Glutamatergic neuron (in vitro differentiated cells): ENCODE measurements around the gene SPOUT1. TPM values are rescaled to one million over a fixed set of nuclear protein-coding genes. Genes with fewer than 3 reads are reported as not detected.

ENCODE experiments used
- DNase-seq: peaks from one replicate; pipeline ENCODE4 v3.0.0; 2022
- H3K27ac Mint-ChIP-seq: one replicate; pipeline ENCODE4 v1.8.0; 2020; ENCODE audit warnings: mild to moderate bottlenecking, mixed read lengths, inconsistent platforms; ENCODE audit not compliant: unreplicated experiment
- H3K27me3 Mint-ChIP-seq: one replicate; pipeline ENCODE4 v1.8.0; 2020; ENCODE audit warnings: mild to moderate bottlenecking, moderate library complexity, mixed read lengths, inconsistent platforms; ENCODE audit not compliant: unreplicated experiment
- H3K36me3 Mint-ChIP-seq: one replicate; pipeline ENCODE4 v1.8.0; 2020; ENCODE audit warnings: mild to moderate bottlenecking, mixed read lengths, inconsistent platforms; ENCODE audit not compliant: unreplicated experiment
- H3K4me1 Mint-ChIP-seq: one replicate; pipeline ENCODE4 v1.8.0; 2020; ENCODE audit warnings: mild to moderate bottlenecking, low read depth, mixed read lengths, inconsistent platforms; ENCODE audit not compliant: unreplicated experiment
- H3K4me3 Mint-ChIP-seq: one replicate; pipeline ENCODE4 v1.8.0; 2020; ENCODE audit warnings: mild to moderate bottlenecking, mixed read lengths, inconsistent platforms; ENCODE audit not compliant: unreplicated experiment
- H3K9me3 Mint-ChIP-seq: one replicate; pipeline ENCODE4 v1.8.0; 2020; ENCODE audit warnings: mild to moderate bottlenecking, moderate library complexity, mixed read lengths, inconsistent platforms; ENCODE audit not compliant: unreplicated experiment
- total RNA-seq: library from RNA; stranded (reverse); fragmentation: NEBNext Ultra II Directional; extraction: Animal tissue kit (Norgen Biotek cat#: 25700); gene quantifications from one replicate; pipeline ENCODE4 v1.2.1, GENCODE V29; 2021; ENCODE audit not compliant: unreplicated experiment
- TF ChIP-seq, protein P1 (sequence below): fragments of 200-600 bp; sonication (generic); IDR thresholded peaks from one replicate; pipeline ENCODE4 v1.5.0; 2021; ENCODE audit not compliant: partially characterized antibody, unreplicated experiment

SPOUT1 gene
- total RNA-seq, 1 donor from 2014 or later, result 22.3 TPM

DNA sequence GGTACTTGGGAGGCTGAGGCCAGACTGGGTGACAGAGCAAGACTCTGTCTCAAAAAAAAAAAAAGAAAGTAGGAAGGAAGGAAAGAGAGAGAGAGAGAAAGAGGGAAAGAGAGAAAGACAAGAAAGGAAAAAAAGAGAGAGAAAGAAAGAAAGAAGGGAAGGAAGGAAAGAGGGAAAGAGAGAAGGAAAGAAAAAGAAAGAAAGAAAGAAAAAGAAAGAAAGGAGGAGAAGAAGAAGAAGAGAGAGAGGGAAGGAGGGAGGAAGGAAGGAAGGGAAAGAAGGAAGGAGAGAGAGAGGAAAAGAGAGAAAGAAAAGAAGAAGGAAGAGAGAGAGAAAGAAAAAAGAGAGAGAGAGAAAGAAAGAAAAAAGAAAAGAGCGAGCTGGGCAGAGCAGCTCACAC, 54.8 kb downstream of the SPOUT1 start:
- Mint-ChIP-seq H3K27me3 (peaks cover 2% of the 10 kb centered on the region), H3K4me3 (no peak overlapping the region), H3K4me1 (peaks cover 7% of the 10 kb centered on the region), H3K27ac (no peak overlapping the region), H3K9me3 (peaks cover 9% of the 10 kb centered on the region), H3K36me3 (no peaks in the 10 kb centered on the region)
- no peak for DNase-seq
- TF ChIP-seq, protein P1, sequence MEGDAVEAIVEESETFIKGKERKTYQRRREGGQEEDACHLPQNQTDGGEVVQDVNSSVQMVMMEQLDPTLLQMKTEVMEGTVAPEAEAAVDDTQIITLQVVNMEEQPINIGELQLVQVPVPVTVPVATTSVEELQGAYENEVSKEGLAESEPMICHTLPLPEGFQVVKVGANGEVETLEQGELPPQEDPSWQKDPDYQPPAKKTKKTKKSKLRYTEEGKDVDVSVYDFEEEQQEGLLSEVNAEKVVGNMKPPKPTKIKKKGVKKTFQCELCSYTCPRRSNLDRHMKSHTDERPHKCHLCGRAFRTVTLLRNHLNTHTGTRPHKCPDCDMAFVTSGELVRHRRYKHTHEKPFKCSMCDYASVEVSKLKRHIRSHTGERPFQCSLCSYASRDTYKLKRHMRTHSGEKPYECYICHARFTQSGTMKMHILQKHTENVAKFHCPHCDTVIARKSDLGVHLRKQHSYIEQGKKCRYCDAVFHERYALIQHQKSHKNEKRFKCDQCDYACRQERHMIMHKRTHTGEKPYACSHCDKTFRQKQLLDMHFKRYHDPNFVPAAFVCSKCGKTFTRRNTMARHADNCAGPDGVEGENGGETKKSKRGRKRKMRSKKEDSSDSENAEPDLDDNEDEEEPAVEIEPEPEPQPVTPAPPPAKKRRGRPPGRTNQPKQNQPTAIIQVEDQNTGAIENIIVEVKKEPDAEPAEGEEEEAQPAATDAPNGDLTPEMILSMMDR, result no peak

DNA sequence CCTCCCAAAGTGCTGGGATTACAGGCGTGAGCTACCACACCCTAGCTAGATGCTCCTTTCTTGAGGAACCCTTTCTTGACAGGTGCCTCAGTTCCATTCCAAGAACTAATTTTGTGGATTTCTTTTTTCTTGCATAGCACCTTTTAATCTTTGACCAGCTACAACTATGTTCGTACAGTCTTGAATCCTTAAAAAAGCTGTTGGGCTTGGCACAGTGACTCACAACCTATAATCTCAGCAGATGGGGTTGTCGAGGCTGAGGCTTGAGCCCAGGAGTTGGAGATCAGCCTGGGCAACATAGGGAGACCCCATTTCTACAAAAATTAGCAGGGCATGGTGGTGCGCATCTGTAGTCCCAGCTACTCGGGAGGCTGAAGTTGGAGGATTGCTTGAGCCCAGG, 56.5 kb downstream of the SPOUT1 start:
- H3K9me3 Mint-ChIP-seq, result peaks cover 9% of the 10 kb centered on the region
- TF ChIP-seq, protein P1, result no peak
- H3K36me3 Mint-ChIP-seq, result no peaks in the 10 kb centered on the region
- no peak overlapping the region for H3K4me3 Mint-ChIP-seq
- H3K27ac Mint-ChIP-seq, result no peak overlapping the region
- H3K27me3 Mint-ChIP-seq, result peaks cover 2% of the 10 kb centered on the region
- no peak for DNase-seq
- peaks cover 7% of the 10 kb centered on the region for H3K4me1 Mint-ChIP-seq

DNA sequence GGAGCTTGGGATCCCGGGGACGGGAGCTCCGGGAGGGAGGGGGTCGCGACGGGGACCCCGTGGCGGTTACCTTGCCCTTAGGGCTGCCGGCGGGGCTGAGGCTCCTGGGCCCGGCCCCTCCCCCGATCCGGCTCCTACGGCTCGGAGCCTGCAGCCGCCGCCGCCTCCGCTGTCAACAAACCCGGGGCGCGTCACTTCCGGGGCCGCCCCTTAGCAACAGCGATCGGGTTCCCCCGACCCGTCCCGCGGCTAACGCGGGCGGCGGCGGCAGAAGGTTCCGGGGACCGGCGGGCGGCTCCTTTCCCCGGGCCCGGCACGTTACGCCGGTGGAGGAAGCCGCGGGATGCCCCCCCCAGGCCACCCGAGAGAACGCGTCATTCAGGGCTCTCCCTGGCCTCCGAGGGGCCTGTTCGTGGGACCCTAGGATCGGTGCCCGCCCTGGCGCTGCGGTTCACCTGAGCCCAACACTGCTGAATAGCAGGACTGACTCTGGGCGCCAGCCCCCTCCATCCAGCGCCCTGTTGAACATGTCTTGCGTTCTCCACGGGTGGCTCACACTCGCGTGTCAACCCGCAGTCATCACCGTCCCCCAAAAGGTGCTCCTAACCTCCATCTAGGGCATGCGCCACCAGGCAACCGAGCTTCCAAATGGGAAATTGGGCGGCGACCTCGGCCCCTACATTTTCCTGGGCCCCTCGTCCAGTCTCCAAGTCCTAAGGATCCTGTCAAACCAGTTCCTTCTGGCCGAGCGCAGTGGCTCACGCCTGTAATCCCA, 57.7 kb downstream of the SPOUT1 start, which contains the start of gene ZER1:
TSS of gene ZER1 (minus strand) at position 183 of the 775 bp plus-strand sequence. CDS start 16,362 bp downstream, outside the sequence.
- peak; percentile 95 for DNase-seq
- peaks cover 4% of the 10 kb centered on the region for H3K27me3 Mint-ChIP-seq
- peak within 1 kb of the TSS; percentile 83 for H3K27ac Mint-ChIP-seq
- peaks cover 7% of the 10 kb centered on the region for H3K4me1 Mint-ChIP-seq
- peak within 1 kb of the TSS; percentile 96 for H3K4me3 Mint-ChIP-seq
- H3K9me3 Mint-ChIP-seq, result peaks cover 9% of the 10 kb centered on the region
- H3K36me3 Mint-ChIP-seq, result no peaks in the 10 kb centered on the region
- TF ChIP-seq, protein P1, result no peak

DNA sequence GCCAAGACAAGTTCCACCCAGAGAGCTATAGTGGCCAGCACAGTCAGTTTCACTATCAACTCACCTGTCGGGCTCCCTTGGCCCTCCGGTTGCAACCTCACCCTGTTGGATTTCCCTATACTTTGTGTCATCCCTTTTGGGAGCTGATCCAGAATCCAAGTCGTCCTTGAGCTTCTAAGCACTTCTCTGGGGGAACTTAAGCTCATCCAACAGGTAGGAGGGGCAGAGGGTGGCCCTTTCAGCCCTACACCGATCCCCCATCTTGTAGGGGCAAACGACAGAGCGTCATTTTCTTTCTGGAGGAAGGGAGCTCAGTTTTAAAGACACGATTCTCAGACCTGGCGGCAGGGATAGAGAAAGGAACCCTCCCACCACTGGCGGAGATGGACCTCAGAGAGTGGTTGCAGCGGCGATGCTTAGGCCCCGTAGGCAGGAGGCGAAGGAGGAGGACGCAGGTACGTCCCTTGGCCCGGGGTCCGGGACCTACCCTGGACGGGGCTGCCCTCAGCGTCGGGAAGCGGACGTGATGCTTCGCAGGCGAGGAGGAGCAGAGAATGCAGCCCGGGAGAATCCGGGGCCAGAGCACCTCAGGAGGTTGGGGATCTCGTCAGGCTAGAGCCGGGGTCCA, 58.4 kb downstream of the SPOUT1 start:
- H3K4me3 Mint-ChIP-seq, result peak overlapping the region; percentile 96
- H3K27ac Mint-ChIP-seq, result peak overlapping the region; percentile 83
- no peaks in the 10 kb centered on the region for H3K36me3 Mint-ChIP-seq
- H3K9me3 Mint-ChIP-seq, result peaks cover 9% of the 10 kb centered on the region
- peaks cover 5% of the 10 kb centered on the region for H3K27me3 Mint-ChIP-seq
- TF ChIP-seq, protein P1, result no peak
- H3K4me1 Mint-ChIP-seq, result peaks cover 7% of the 10 kb centered on the region
- DNase-seq, result peak; percentile 36
